ENCODE data around the gene TDRD1.

Gene TDRD1

DNA sequence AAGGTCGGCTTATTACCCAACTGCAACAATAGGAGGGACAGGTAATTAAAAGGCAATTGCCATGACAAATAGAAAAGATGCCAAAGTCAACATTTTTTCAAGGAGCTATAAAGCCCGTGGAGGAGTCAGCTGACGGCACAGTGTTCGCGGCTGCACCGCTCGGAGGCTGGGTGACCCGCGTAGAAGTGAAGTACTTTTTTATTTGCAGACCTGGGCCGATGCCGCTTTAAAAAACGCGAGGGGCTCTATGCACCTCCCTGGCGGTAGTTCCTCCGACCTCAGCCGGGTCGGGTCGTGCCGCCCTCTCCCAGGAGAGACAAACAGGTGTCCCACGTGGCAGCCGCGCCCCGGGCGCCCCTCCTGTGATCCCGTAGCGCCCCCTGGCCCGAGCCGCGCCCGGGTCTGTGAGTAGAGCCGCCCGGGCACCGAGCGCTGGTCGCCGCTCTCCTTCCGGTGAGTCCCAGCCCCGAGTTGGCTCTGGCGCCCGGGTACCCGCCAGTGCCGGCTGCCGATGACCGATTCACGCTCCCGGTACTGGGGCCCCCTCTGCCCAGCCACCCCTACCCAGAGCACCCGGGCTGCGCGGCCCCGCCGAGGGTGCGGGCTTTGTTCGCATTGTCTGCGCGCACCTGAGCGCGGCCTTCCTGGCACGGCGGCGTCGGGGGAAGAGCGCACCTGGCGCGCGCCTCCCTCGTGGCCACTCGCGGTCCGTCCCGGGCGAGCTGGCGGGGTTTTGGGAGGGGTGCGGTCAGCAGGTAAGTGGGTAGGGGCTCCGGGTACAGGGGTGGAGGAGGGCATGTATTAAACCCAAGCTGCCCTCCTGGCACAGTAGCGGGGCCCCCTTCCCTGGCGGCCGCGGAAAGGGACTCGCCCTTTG, 60.2 kb downstream of the TDRD1 start, which contains the start of gene VWA2:
TSS of gene VWA2 (plus strand) at position 138 of the 877 bp plus-strand sequence. CDS start 9,460 bp downstream, outside the sequence.
- no peak for DNase-seq (ENCODE audit: low spot score)

- no peak for DNase-seq (ENCODE audit: low spot score)
These were observed 60.8 kb downstream of the TDRD1 start for GRCh38 chr10:114239994-114240345.

GRCh38 chr10:114242235-114242634, 63.1 kb downstream of the TDRD1 start:
- no peak for DNase-seq (ENCODE audit: low spot score)

DNA sequence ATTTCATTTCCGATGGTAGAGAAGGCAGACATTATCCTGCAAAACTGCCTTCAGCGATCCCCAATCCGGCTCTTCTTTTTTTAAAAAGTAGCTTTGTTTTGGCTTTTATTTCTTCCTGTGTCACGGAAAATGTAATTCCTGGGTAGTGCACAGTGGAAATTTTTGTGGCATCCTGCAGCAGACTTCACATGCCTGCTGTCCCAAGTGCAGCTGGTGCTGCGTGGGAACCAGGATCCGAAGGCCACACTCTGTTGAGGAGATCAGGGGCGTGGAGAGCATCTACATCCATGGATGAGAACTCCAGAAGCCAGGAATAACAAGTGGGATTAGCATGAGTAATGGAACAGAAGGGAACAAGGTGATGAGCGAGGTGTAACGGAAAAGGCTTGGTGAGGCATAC, 64.5 kb downstream of the TDRD1 start:
- DNase-seq (ENCODE audit: low spot score): no peak

- DNase-seq (ENCODE audit: low spot score): no peak
These were observed 65.0 kb downstream of the TDRD1 start for GRCh38 chr10:114244126-114244525.

GRCh38 chr10:114245121-114245791, 66.1 kb downstream of the TDRD1 start:
- no peak for DNase-seq (ENCODE audit: low spot score)

DNA sequence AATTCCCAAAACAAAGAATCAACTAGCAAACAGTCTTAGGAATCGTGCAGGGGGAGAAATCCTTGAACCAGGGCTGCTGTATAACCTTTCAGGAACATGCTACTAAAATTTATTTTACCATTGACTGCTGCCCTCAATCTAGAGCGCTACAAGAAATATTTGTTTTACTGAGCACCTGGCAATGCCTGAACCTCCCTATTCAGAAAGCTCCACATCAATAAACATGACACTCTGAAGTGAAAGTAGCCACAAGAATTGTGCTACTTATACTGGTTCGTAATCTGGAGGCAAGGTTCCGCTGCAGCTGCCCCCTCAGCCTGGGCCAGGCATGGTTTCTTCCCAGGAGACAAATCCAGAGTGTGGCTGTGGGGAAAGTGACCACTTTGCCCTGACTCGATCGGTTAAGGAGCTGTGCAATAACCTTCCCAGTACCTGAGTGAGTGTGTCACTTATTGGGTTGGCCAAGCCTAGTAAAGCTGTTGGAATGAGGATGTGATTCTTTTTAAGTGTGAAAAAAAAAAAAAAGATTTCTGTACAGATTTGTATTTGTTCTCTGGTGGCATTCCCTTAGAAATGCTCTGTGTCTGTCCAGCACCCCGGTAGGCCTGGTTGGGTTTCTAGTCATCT, 67.6 kb downstream of the TDRD1 start:
- DNase-seq (ENCODE audit: low spot score): no peak

- DNase-seq (ENCODE audit: low spot score): no peak
These were observed 71.1 kb downstream of the TDRD1 start for GRCh38 chr10:114250236-114250635.

- DNase-seq (ENCODE audit: low spot score): no peak
These were observed 71.6 kb downstream of the TDRD1 start for GRCh38 chr10:114250716-114251115.

DNA sequence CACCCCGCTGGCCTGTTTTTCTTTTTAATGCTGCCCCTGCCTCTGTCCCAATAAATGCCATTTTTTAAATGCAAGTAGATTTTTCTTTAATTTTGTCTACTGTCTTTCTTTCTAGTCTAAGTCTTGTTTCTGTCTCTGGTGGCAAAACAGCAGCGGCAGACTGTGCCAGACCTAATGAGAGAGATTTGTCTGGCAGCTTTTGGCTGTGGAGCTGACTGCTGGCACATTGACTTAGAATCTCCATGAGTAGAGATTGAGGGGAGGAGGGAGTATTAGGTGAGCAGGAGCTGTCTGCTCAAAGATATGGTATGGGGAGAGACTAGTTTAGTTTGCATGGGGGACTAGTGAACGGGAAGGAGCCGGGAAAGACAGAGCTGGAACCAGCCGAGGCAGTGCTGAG, 72.9 kb downstream of the TDRD1 start:
- DNase-seq (ENCODE audit: low spot score): no peak

DNA sequence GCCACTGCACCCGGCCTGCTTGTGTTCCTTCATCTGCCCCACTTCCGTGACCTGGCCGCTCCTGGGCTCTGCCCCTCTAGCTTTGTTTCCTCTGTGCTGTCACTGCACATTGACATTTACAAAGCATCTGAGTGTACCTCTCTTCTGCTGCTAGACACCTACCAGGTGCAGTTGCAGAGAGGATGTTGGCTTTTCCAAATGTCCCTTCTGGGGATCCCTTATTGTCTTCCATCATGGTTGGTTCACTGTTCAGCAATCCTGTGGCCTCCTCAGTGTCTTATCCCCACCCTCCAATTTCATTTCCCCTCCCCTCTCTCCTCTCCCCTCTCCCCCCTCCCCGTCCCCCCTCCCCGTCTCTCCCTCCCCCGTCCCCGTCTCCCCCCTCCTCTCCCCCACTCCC, 73.7 kb downstream of the TDRD1 start:
- DNase-seq (ENCODE audit: low spot score): no peak

DNA sequence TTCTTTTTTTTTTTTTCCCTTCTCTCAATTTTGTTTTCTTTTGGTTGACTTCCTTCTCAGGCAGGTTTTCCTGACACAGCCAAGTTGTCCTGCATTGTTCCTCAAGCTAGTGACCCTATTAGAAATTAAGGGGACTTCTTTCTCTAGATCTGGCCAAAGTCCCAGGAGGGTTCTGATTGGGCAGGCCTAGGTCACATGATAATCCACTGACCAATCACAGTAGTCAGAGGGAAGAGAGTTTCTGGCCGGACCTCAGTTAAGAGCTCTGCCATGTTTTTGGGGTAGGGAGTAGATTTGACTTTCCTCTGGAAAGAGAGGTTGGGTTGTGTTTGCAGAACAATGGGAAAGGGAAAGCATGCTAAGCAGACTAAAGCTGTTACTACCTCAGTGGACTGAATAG, 76.1 kb downstream of the TDRD1 start:
- DNase-seq (ENCODE audit: low spot score): no peak

DNA sequence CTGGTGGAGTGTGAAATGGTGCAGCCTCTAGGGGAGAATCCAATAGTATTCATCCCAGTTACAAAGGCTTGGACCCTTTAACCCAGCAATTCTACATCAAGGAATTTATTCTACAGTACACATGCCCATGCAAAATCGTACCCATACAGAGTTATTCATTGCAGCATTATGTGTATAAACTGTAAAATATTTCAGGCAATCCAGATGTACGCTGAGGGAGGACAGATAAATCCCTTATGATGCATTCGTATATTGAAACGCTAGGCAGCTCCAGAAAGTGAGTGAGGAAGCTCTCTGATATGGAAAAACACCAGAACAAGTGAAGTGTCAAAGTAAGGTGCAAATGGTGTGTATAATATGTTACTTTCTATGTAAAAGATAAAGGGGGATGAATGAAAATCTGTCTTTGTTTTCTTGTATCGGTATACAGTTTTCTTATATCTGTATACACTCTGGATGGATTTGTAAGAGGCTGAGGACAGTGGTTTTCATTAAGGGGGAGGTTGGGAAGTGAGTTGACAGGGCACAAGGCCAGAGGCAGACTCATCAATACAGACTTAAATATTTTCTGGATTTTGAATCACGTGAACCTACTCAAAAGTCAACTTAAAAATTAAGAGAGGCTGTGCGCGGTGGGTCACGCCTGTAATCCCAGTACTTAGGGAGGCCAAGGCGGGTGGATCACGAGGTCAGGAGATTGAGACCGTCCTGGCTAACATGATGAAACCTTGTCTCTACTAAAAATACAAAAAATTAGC, 77.0 kb downstream of the TDRD1 start:
- no peak for DNase-seq (ENCODE audit: low spot score)

GRCh38 chr10:114256822-114257221, 77.7 kb downstream of the TDRD1 start:
- DNase-seq (ENCODE audit: low spot score): no peak

GRCh38 chr10:114257498-114257897, 78.3 kb downstream of the TDRD1 start:
- DNase-seq (ENCODE audit: low spot score): no peak

- no peak for DNase-seq (ENCODE audit: low spot score)
These were observed 79.2 kb downstream of the TDRD1 start for GRCh38 chr10:114258274-114258840.

- no peak for DNase-seq (ENCODE audit: low spot score)
These were observed 80.7 kb downstream of the TDRD1 start for GRCh38 chr10:114259824-114260223.

DNA sequence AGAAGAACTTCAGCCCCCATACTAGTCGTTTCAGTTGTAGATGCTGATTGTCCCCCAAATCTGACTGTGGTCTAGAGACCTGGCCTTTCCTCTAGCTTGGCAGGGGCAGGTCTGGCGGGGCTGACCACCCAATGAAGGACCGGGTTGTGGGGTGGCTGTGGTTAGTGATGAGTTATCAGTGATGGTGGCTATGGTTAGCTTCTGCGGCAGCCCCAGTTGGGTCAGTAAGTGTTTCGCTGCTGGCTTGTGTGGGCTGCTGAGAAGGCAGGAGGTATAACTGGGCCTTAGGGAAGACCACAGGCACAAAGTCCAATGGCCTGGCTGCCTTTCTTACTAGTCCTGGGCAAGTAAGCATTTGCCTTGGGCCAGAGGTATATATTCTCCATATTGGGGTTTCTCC, 81.2 kb downstream of the TDRD1 start:
- no peak for DNase-seq (ENCODE audit: low spot score)

GRCh38 chr10:114261076-114261475, 81.9 kb downstream of the TDRD1 start:
- no peak for DNase-seq (ENCODE audit: low spot score)

DNA sequence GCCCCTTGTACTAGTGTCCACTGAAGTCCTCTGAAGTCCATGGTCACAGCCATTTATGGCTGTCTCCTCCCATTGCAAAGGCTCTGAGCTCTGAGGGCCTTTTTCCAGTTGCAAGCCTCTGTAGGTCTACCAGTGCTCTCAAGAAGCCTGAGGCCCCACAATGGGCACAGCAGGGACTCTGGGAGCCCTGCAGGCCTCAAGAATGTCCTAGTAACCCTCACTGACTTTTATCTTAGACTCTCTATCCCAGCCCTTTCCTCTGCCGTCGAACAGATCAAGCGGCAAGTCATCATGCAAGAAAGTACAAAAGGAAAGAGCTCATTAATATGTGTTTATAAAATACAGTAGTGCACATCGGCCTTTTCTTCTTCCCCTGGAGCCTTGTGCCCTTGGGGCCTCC, 83.3 kb downstream of the TDRD1 start:
- DNase-seq (ENCODE audit: low spot score): no peak

DNA sequence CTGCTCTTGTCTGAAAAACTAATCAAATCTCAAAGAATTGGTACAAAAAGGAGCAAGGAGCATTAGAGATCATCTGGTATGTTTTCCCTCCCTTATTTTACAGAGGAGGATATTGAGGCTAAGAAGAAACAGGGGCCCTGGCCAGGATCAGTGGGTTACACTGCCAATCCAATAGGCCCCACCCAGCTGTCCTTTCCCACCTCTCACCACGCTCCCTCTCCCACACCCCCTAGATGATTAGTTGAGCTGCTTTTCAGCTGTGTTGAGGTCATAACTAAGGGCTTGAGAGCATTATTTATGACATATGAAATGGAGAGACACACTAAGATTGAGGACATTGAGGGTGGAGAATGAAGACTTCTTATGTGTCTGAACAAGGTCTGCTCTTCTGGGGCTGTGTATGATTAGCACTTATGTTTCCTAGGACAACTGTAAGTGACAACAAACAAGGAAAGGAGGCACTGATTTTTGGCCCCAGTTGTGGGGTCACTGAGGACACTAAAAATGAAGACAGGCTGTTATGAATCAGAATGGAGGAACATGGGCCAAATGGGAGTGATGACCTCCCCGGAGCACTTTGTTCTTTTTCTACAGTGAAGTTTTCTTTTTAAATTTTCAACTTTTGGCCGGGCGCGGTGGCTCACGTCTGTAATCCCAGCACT, 86.4 kb downstream of the TDRD1 start:
- DNase-seq (ENCODE audit: low spot score): no peak
